Measurements from ENCODE around the gene KANSL1L. TPM values are rescaled to one million over a fixed set of nuclear protein-coding genes. Genes with fewer than 3 reads are reported as not detected.
"Not testable (repeated sequence)": the region's sequence is repeated elsewhere in the genome, so short reads cannot be mapped to it uniquely, and the experiment has no call there.

Gene KANSL1L
- total RNA-seq, 1 donor from 2014 or later, result 49.1 TPM

DNA sequence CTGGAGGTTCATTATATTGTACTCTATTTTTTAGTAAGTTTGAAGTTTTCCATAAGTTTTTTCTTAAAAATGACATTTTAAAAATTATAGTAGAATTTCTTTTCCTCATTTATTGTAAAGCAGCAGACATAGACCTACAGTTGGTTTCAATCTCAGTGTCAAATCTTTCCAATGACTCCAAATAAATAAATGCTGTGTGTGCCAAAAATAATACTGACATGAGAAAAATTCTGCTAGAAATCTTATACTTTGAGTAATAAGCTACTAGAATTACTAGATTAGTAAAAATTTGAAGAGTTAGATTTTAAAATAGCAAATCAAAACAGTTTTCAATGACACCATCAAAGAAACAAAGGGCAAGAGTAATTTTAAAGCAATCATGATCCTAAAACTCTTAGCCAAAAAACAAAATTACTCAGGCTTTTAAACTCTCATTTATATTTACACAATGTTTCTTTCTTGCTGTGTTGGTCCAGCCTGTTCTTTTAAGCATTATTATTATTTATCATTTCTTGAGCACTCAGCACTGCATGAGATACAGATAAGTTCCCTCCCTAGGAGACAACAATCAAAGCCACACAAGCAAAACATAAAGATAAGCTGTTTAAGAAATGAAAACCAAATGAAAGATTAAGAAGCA is 8.3 kb upstream of the KANSL1L start:
- DNase-seq, result no peak

- DNase-seq, result no peak
Measured at GRCh38 chr2:210177769-210178168, 6.6 kb upstream of the KANSL1L start.

DNA sequence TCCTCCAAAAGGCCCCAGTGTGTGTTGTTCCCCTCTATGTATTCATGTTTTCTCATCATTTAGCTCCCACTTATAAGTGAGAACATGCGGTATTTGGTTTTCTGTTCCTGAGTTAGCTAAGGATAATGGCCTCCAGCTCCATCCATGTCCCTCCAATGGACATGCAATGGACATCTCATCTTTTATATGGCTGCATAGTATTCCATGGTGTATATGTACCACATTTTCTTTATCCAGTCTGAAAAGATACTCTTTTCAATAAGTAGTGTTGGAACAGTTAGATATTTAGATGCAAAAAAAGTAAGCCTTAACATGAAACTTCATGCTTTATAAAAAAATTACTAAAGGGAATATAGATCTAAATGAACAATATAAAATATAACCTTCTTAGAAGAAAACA is 5.9 kb upstream of the KANSL1L start:
- not testable (repeated sequence) for DNase-seq

DNA sequence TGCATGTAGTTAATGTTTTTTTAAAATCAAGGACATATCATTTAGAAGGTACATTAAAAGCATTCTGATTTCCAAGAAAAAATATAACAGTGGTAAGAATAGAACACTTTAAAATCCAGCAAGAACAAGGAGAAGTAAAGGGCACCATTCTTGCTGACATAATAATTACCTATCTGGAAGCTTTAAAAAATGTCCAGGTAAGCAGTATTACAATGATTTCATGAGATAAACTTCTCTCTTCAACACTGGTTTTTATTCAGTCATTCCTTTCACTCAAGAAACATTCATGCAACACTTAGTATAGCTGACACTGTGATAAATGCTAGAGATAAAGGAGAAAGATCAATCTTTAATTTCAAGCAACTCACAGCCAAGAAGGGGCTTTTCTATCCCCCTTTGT is 2.9 kb upstream of the KANSL1L start:
- DNase-seq, result no peak

GRCh38 chr2:210172219-210172575 is 988 bp upstream of the KANSL1L start:
- DNase-seq, result peak; percentile 25

DNA sequence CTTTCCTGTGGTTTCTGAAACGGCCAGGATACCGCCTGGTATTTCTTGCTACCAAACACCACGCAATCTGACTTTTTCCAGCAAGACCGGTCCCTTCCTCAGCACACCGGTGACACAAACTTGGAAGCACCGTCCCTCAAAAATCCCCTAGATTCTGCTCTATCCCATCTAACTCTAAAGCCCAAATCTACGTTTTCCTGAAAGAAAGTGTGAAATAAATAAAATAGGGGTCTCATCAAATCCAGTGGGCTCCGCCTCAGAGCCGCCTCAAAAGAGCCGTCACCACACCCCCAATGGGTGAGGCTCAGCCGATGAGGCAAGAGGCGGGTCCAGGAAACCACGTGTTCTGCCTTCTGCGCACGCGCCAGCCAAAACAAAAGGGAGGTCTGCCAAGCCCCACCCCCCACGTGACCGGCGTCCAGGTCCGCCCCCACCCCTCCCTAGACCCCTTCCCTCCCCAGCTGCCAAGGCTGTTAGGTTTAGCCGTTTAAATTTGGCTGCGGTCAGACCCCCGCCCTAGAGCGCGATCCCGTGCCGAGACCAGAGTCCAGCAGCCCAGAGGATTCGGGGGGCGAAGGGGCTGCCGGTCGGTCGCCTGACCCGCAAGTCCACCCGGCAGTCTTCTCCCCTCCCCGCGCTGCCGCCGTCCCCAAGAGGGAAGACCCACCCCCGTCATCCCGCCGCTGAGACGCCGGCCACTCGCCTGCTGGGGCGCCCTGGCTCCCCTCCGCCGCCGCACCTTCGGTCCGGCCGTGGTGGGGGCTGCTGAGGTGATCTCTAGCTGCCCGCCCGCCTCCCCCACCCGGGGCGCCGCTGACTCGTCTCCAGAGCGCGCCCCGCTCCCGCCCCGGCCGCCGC is 534 bp downstream of the KANSL1L start:
- peak; percentile 98 for DNase-seq

GRCh38 chr2:210170196-210170445 is 1.1 kb downstream of the KANSL1L start:
- DNase-seq, result no peak

DNA sequence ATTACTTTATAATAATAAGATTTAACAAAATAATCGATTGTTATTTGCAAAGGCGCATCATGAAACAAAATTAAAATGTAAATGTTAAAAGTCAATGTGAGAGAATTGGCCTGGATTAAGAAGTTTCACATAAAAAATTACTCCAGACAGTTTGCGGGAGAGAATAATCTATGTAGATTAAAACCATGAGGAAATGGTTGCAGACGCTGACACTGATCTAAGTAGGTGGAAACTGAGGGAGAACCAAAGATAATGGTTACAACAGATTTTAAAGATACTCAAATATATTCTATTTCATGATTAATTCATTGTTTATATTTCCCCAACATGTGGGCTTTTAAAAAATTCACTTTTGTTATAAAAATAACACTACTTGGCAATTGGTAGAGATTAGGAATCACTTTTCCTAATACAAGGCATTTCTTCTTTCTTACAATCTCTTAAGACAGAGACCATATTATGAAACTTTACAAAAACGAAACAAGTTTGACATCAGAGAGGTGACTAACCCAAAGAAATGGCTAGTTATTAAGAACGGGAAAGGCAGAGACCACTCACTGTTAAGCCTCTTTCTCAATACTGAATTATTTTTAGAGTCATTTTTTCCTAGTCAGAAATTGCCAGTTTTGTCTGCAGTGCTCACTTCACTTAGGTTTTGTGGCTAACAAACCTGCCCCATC is 1.6 kb downstream of the KANSL1L start:
- peak; percentile 75 for DNase-seq

GRCh38 chr2:210167227-210167626 is 4.0 kb downstream of the KANSL1L start:
- DNase-seq, result no peak

GRCh38 chr2:210162466-210163124 is 8.6 kb downstream of the KANSL1L start:
- DNase-seq, result no peak

GRCh38 chr2:210159059-210159458 is 12.2 kb downstream of the KANSL1L start:
- DNase-seq, result no peak

DNA sequence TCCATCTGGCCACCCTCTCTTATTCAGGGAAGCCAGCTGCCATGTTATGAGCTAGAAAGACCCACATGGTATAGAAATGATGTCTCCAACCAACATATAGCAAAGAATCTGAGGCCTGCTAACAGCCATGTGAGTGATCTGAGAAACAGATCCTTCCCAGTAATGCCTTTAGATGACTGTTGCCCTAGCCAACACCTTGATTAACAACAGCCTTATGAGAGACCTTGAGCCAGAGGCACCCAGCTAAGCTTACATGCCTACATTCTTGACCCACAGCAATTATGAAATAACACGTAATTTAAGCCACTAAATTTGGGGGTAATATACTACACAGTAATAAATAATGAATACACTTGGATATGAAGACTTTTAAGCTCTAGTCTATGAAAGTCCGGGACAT is 13.0 kb downstream of the KANSL1L start:
- DNase-seq, result no peak

GRCh38 chr2:210157526-210157925 is 13.7 kb downstream of the KANSL1L start:
- no peak for DNase-seq

GRCh38 chr2:210147614-210148013 is 23.6 kb downstream of the KANSL1L start:
- no peak for DNase-seq

DNA sequence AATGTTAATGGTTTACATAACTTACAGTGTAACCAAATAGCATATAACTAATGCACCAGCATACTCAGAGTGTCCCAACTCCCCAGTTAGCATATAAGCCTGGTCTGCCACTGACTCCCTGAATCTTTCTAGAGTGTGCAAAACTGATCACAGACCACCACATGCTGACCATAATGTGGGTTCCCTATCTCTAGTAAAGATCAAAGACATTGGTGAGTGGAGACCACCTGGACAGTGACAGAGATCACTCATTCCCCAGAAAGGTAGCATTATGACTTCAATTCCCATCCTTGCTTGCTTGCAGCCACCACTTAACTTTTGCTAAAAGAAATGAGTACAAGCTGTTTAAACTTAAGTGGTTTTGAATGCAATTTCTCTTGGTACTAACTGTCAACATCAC is 39.0 kb downstream of the KANSL1L start:
- no peak for DNase-seq

DNA sequence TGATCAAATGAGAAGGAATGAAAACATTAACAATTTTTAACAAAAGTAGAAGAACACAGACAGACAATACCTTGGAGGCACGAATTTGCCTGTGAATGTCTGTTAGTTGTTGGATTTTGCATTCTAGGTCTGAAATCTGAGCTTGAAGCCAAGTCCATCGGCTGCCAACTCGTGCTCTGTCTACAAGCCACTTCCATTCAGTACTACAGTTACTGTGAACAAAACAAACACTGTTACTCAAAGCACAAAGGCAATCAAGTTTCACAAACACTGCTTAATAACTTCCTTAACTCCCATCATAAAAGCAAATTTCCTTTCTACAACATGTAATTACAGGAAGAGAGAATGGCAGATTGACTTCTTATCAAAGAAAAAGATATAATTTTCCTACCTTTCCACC is 42.2 kb downstream of the KANSL1L start:
- peak; percentile 1 for DNase-seq

- no peak for DNase-seq
Measured at GRCh38 chr2:210113614-210114235, 57.5 kb downstream of the KANSL1L start.

DNA sequence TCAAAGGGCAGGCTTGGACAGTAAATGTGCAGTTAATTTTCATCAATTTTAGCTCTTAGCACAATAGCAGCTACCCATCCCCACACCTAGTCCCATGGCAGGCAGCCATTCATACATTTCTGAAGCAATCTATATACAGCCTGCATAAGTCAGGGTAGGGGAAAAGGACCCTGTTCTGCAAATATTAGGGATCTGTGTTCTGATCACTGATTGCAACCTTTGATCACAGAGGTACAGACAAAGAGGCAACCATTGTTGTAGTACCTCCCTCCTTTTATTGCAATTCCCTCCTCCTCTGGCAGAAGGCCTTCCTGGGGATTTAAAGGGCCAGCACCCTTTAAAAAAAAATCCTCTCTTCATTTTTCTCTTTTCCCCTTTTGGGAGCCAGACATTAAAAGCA is 58.3 kb downstream of the KANSL1L start:
- no peak for DNase-seq

DNA sequence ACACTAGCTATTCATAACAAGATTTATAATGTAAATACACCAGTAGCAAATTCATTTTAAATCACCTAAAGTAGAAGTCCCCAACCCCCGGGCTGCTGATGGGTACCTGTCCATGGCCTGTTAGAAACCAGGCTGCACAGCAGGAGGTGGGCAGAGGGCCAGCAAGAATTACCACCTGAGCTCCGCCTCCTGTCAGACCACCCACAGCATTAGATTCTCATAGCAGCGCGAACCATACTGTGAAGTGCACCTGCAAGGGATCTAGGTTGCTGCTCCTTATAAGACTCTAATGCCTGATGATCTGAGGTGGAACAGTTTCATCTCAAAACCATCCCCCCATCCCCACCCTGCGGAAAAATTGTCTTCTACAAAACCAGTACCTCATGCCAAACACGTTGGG is 71.3 kb downstream of the KANSL1L start:
- no peak for DNase-seq

DNA sequence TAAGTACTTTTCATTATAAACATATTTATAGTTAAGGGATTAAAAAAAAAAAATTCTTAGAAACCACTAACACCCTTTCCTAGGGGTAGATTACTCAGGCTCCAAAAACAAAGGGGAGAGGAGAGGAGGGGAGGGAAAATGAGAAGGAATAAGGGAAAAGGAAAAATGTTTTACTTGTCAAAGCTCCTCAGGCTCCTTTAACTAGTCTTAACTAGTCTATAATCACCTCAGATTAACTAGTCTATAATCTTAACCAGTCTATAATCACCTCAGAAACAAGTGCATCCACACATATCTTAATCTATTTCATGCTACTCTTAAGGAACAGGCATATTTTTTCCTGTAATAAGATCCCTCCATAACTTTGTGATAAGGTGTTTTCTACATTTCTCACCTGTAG is 76.4 kb downstream of the KANSL1L start:
- DNase-seq, result no peak

GRCh38 chr2:210092791-210093190 is 78.4 kb downstream of the KANSL1L start:
- no peak for DNase-seq

DNA sequence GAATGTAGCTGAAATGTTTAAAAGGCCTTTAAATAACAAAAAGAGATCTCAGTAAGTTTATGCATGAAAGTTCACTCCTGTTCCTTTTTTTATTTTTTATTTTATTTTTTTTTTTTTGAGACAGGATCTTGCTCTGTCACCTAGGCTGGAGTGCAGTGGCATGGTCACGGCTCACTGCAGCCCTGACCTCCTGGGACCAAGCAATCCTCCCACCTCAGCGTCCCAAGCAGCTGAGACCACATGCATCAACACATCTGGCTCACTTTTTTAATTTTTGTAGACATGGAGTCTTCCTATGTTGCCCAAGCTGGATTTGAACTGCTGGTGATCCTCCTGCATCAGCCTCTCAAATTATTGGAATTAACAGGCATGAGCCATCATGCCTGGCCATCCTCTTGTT is 84.3 kb downstream of the KANSL1L start:
- no peak for DNase-seq

GRCh38 chr2:210086292-210086691 is 84.9 kb downstream of the KANSL1L start:
- no peak for DNase-seq

All from skin of body (tissue), 2 donors.